IPS-NIHi11 (cell line): ENCODE data around the gene R3HDM1.
A peak's percentile ranks its signal among the peaks of the same experiment; 100 is the strongest.
"Not testable (repeated sequence)": the region's sequence is repeated elsewhere in the genome, so short reads cannot be mapped to it uniquely, and the experiment has no call there.

Source experiments
- DNase-seq: peaks from one replicate; pipeline ENCODE4 v3.0.0; 2012; ENCODE audit warnings: mixed read lengths, low spot score

The R3HDM1 gene

DNA sequence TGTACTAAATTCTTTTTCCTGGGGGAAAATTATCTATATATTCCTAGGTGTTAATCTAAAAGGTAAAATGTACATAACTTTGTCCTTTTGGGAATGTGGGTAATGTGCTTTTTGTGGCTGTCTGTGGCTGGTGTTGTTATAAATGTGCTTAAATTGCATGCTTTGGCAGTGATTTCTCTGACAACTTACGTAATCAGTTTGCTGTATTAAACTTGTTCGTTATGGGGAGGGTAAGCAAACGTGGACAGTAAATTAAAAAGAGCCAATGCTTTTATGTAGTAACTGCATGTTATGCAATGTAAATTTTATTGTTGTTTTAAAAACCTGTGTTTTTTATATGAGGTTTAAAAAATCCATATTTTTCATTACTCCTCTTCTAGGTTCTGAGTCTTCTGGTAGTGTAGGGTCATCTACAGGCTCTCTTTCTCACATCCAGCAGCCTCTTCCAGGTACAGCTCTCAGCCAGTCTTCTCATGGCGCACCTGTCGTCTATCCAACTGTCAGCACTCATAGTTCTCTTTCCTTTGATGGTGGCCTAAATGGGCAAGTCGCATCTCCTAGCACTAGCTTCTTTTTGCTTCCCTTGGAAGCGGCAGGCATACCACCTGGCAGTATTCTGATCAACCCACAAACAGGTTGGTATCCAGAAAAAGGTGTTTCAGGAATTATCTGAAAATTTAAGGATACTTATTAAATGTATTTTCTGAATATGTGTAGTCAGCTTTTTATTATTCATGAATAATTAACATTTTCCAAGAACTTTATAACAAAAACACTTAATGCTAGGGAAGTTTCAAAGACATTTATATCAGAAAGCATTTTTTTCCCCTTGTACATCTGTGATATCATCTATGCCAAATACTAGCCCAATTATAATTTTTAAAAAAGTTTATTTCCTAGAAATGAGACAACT, 110.1 kb downstream of the R3HDM1 start:
- no peak for DNase-seq

DNA sequence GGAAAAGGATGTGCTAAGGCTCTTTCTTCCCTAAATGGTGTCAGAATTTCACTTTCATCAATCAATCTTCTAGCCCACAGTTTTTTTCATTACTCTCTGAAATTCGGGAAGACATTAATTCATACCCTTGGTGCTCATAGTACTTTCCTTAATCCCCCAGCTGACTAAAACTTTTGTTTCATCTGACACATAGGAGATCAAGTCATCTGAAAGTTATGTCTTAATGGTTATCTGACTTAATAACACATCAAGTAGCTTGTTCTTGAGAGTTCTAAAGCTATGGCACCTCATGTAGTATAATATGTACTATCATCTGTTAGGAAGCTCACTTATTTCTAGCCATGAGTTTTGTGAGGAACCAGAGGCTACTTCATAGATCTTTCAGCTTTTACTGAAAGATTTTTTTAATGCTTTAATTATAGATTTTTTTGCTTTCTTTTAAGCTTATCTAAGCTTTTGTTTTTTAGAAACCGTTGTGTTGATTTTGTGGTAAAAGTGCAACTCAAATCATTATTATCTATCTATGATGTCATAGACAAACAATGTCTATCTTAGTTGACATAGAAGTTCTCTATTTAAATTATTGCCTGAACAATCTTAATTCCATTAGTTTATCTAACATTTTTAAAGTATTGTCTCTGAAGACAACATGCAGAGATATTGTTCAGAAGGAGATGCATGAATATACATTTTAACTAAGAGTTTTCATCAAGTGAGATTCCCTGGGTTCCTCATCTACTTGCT, 116.7 kb downstream of the R3HDM1 start:
- DNase-seq = no peak

DNA sequence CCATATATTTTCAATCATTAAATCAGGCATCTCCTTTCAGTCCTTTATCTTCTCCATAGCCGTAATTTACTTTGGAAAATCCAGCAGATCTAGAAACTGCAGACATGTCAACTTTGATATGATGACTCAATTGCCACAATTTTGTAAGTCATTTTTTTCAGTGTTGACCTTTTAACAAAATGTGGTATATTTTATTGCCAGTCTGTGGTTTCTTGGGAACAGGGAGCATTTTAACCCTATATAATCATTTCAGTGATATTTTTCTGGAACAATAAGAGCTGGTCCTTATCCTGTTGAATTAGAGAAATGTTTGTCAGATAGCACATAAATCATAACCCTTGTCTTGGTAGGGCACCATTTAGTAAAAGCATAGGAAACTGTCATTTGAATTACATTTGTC, 119.4 kb downstream of the R3HDM1 start:
- DNase-seq = no peak

DNA sequence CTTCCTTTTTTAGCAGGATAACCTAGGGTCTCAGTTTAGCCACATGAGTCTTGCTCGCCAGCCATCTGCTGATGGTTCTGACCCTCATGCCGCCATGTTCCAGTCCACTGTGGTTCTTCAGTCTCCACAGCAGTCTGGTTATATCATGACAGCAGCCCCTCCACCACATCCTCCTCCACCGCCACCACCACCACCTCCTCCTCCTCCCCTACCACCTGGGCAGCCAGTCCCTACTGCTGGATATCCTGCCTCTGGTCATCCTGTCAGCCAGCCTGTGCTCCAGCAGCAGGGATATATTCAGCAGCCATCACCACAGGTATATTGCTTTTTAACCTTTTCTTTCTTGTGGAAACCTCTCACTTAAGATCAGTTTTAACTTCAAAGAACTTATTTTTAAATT, 120.4 kb downstream of the R3HDM1 start:
- DNase-seq = no peak

DNA sequence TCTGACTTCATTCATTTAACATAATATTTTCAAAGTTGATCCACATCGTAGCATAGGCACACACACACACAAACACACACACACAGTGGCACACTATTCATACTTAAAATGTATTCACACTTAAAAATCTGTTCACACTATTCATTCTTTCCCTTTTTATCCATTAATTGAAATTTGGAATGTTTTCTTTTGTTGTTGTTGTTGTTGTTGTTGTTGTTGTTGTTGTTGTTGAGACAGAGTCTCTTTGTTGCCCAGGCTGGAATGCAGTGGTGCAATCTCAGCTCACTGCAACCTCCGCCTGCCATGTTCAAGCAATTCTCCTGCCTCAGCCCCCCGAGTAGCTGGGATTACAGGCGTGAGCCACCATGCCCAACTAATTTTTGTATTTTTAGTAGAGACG, 123.0 kb downstream of the R3HDM1 start:
- not testable (repeated sequence) for DNase-seq

DNA sequence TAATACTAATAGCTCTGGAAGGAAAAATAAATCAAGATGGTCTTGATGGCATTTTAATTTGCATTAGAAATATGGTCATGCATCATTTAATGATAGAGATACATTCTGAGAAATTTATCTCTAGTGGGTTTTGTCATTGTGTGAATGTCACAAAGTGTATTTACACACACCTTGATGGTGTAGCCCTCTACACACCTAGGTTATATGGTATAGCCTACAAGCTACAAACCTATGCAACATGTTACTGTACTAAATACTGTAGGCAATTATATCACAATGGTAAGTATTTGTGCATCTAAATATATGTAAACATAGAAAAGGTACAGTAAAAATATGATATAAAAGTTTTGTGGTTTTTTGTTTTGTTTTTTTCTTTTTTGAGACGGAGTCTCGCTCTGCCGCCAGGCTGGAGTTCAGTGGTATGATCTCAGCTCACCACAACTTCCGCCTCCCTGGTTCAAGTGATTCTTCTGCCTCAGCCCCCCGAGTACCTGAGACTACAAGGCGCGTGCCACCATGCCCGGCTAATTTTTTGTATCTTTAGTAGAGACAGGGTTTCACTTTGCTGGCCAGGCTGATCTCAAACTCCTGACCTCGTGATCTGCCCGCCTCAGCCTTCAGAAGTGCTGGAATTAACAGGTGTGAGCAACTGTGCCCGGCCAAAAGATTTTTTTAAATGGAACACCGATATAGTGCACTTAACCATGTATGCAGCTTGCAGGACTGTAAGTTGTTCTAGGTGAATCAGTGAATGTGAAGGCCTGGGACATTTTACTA, 126.7 kb downstream of the R3HDM1 start:
- DNase-seq = no peak

DNA sequence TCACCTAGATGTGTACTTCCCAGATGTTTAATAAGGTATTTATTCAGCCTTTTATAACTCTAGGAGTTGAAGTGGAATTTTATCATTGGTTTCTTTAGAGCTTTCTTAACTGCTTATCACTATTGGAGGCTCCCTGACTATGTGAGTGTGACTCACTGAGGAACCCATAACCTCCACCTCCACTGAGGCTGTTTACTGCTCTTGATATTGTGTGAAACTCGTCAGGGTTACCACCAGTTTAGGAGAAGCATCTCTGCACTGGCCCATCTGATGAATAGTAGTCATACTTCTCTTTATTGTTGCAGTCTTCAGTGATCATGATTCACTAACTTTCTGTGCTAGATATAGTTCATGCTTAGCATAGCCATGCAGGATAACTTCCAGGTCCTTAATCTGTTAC, 130.8 kb downstream of the R3HDM1 start:
- DNase-seq = no peak

DNA sequence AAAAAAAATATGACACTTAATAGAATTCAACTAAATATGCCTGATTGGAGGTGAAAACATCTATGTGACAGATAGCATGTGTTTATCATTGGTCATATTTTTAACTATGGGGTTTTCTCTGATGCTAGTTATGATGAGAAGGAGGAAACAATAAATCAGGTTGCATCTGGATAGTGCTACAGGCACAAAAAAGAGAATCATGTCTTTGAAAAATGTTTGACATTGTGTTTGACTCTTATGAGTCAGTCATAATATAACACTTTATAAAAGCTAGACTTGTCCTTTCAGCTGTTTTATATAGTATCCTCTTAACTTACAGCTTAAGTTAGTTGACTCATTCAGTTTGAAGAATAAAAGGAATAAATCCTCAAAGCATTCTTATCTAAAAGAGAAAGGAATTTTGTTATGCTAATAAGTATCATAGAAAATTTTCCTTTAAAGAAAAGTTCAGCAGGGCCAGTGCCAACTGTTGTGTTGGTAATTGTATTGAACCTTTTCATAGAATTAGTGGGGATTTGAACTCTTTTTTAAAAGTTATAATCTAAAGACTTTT, 131.9 kb downstream of the R3HDM1 start:
- DNase-seq = no peak

DNA sequence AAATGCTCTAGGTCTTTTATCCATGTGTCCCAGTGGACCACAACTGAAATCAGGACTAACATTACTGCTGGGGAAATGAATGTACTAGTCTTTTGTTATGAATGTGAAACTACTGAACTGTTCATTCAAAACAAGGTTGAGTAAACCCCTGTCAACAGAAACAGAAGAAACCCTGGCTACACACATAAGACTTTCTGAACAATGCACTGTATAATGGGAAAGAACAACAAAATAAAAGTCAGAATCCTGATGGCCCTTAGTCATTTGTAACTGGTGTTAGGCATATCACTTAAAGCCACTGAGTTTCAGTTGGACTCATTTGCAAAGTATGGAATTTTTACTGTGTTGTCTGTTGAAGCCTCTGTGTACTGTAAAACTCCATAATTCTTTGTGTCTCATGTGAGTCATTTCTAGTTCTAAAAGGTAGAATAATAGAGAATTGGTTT, 133.4 kb downstream of the R3HDM1 start:
- DNase-seq = no peak

DNA sequence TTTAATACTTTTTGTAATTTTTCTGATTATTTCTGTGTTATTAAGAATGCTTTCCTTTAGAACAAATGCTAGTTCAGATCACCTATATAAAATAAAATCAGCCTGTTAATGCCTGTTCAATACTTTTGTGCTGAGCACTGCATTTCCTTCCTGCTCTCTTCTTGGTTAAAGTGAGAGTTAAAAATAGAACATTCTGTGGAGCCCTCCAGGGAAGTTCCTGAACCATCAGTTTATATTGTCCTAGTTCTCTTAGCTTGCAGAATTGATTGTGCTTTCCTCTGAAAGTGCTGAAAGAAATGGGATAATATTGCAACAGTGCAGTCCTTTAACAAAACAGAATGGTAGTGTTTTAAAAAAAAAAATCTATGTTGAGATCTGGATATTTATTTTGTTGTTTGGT, 135.8 kb downstream of the R3HDM1 start:
- DNase-seq = peak; percentile 11

DNA sequence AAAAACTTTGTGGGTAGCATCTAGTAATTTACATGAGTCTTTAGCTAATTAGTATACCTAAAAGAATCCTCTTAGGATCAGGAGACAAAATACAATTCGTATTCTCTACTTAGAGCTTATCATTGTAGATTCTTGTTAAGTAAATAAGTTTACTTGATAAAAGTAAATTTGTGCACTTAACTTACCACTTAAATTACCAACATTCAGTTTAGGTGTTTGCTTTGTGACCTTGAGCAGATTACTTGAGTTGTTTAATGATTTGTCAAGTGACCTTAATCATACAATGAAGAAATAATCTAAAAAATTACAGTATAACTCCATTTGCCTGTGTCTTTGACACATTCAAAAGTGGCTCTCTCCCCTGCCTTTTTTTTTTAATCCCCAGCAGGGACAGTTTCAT, 143.2 kb downstream of the R3HDM1 start:
- DNase-seq = no peak

DNA sequence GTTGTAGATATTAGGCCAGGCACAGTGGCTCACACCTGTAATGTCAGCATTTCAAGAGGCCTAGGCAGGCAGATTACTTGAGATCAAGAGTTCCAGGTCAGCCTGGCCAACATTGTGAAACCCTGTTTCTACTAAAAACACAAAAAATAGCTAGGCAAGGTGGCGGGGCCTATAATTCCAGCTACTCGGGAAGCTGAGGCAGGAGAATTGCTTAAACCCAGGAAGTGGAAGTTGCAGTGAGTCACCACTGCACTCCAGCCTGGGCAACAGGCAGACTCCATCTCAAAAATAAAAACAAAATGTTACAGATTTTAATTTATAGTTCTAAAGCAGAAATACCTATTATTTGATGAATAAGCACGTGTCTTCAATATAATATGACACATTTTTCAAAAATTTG, 144.7 kb downstream of the R3HDM1 start:
- DNase-seq = no peak

DNA sequence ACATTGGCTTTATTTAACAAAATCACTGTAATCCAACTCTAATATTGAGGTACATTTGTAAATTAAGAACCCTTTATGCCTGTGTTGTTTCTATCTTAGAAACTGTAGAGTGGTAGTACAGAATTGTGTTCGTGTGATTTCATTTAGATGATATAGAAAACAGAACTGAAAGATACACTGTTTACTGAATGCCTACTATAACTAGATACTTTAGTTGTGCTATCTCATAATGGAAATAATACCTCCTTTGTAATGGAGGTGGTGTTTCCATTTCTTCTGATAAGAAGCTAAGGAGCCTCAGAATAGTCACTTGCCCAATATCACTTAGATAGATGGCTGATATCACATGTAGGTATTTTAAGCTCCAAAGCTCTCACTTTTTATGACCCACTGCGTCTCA, 147.8 kb downstream of the R3HDM1 start:
- DNase-seq = no peak

DNA sequence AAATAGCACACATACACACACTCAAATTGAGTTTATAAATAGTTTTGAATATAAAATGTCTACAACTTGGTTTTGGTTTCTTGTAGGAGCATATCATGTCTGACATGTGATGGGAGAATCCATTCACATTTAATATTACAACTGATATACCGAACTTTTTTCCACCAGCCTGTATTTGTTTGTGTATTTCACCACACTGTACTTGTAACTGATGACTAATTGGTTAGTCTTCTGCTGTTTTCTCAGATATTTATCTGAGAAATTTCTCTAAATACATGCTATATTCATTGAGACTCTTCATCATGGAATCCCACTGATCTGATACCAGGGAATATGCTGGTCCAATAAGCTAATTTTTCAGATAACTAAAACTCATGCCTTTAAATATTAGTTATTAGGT, 154.1 kb downstream of the R3HDM1 start:
- DNase-seq = no peak

DNA sequence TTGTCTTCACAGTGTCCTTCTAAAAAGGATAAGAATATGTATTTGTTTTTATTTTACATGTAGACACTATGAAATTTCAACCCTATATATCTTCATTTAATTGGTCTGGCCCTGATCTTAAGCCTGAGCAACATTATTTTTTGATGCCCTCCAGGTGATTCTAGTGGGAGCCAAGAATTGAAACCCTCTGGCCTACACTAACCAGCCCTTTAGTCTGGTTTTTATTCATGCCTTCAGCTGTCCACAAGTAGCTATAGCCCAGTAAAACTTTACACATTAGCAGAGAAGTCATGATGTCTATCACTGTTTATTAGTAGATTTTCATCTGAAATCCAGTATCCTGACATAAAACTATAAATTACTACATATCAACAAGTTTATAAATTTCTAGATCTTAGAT, 157.7 kb downstream of the R3HDM1 start:
- no peak for DNase-seq

DNA sequence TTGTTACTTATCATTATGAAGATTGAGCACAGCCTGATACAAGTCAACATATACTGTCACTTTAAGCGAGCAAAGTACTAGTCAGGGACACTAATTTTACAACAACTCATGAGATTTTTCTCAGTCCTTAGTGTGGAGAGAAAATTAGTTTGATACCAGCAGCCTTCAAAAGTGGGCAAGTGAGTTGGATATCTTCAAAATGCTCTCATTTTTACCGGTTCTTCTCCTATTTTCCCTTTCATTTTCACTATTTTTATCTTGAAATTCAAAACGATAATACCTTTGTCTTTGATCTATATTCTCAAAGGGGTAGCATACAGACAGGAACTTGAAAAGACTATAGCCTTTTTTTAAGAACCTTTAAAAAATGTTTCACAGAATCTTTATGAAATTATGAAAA, 158.4 kb downstream of the R3HDM1 start:
- no peak for DNase-seq

DNA sequence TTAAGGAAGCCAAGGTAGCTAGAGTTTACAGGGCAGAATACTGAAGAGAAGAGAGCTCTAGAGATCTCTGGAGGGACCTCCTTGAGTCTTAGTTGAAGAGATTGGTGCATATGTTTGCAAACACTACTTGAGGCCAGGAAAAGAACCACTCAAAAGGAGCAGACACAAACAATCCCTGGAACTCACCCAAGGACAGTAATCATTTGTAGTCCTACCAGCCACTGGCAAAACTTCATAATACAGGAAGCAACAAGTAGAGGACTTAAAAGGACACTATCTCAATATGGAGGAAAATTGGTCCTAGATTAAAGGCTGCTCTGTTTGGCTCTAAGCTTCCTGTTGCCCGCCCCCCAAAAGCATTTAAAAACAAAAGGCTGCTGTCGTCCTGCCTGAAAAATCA, 163.4 kb downstream of the R3HDM1 start:
- no peak for DNase-seq

DNA sequence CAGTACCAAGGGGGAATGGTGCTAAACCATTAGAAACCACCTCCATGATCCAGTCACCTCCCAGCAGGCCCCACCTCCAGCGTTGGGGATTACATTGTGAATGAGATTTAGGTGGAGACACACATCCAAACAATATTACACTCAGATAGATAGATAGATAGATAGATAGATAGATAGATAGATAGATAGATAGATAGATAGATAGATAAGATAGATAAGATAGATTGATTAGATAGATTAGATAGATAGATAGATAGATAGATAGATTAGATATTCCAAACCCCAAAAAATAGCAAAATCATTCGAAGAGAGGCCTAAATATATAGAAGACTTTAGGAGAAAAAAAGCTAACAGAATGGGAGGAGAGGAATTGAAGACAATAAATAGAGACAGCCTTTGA, 167.6 kb downstream of the R3HDM1 start:
- no peak for DNase-seq

DNA sequence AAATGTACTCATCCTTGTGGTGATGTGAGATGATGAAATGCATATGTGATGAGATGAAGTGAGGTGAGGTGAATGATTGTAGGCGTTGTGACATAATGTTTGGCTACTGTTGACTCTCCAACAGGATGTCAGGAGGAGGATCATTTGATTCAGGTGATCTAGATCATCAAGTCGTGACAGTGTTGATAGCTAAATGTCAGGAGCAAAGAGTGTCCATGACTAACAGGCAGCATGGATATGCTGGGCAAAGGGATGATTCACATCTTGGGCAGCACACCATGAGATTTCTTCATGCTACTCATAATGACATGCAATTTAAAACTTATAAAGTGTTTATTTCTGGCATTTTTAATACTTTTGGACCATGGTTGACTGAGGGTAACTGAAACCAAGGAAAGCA, 170.2 kb downstream of the R3HDM1 start:
- DNase-seq = no peak

DNA sequence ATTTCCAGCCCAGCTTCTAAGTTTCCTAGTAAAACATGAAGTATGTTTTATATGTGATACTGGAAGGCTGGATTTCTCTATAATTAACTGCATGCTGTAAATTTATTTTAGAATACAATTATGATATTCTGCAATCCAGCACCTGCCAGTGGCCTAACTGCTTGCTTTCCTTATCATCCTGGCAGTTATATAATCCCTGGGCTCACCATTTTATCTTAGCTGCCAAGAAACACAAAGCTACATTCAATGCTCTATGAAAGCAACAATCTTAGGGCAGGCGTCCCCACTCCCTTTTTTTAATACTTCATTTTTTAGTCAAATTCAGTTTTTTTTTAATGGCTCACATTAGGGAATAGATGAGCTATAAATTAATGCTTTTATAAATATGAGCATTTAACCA, 172.0 kb downstream of the R3HDM1 start:
- no peak for DNase-seq

DNA sequence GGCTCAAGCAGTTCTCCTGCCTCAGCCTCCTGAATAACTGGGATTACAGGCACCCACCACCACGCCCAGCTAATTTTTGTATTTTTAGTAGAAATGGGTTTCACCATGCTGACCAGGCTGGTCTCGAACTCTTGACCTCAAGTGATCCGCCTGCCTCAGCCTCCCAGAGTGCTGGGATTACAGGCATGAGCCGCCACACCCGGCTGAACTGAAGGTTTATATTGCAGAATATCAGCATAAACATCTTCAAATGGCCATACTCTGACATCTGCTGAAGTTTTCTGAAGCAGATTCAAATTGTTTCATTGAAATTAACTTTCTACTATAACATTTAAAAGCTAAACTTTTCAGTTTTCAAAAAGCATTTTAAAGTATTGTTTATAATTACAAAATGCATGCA, 172.8 kb downstream of the R3HDM1 start:
- DNase-seq = not testable (repeated sequence)

DNA sequence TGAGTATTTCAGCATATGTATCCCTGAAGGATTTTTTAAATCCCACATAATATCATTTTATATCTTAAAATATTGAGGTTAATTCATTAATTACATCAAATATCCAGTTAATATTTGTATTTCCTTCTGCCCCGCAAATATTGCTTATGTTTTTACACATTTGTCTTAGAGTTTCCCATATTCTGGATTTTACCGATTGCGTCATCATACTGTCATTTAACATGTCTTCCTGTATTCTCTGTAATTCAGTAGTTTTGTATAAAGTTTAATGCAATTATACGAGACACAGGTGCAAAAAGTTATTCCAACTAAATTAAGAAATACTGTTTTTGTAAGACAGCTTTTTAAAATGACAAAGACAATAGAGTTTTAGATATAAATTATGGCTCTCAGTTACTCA, 176.9 kb downstream of the R3HDM1 start:
- no peak for DNase-seq
